GM12878 (cell line): ENCODE data around the gene ISLR.

ENCODE experiments used
- EGR1 ChIP-seq, 2 experiments: IDR thresholded peaks; 1 replicate in 1 of 2; 2 replicates in 1 of 2; pipeline ENCODE4 v1.6.1; 2011 to 2012; ENCODE audit warnings: low read depth in 2 of 2, low read length in 2 of 2, borderline replicate concordance in 1 of 2, mild to moderate bottlenecking in 1 of 2, moderate library complexity in 1 of 2
- EZH2 ChIP-seq: IDR thresholded peaks from 2 replicates; pipeline ENCODE4 v1.6.1; 2012; ENCODE audit warnings: low read depth, mild to moderate bottlenecking, control low read depth, inconsistent platforms, low read length, borderline replicate concordance; ENCODE audit not compliant: control insufficient read depth
- HDAC2 ChIP-seq: fragments of 200-600 bp; sonication (generic); IDR thresholded peaks from 2 replicates; pipeline ENCODE4 v1.6.1; 2017
- RFX5 ChIP-seq: IDR thresholded peaks from 2 replicates; pipeline ENCODE4 v1.6.1; 2011; ENCODE audit warnings: low read depth, low read length, improper control_type of control experiment
- SMC3 ChIP-seq: IDR thresholded peaks from 2 replicates; pipeline ENCODE4 v1.6.1; 2011; ENCODE audit warnings: low read length, improper control_type of control experiment, borderline replicate concordance
- TAF1 ChIP-seq: IDR thresholded peaks from 2 replicates; pipeline ENCODE4 v1.6.1; 2011; ENCODE audit warnings: mild to moderate bottlenecking, low read depth, low read length, borderline replicate concordance
- TCF12 ChIP-seq: IDR thresholded peaks from 2 replicates; pipeline ENCODE4 v1.6.1; 2011; ENCODE audit warnings: low read depth, mild to moderate bottlenecking, low read length
- TF ChIP-seq, protein P1 (sequence below), 3 experiments: IDR thresholded peaks in 2 of 3; conservative IDR thresholded peaks in 1 of 3; 2 replicates each; pipeline ENCODE4 v1.5.1; 2011; ENCODE audit warnings: low read depth in 3 of 3, low read length in 3 of 3, mild to moderate bottlenecking in 3 of 3, control low read depth in 2 of 3, moderate library complexity in 2 of 3, inconsistent platforms in 1 of 3, mixed read lengths in 1 of 3; ENCODE audit not compliant: control insufficient read depth in 2 of 3, insufficient read depth in 1 of 3; ENCODE audit errors: extremely low read depth in 1 of 3
- TF ChIP-seq, protein P2 (sequence below): fragments of 450-650 bp; conservative IDR thresholded peaks from 2 replicates; pipeline ENCODE4 v1.6.1; 2017; ENCODE audit warnings: mild to moderate bottlenecking, moderate library complexity
- TF ChIP-seq, protein P3 (sequence below): IDR thresholded peaks from 2 replicates; pipeline ENCODE4 v1.6.1; 2012; ENCODE audit warnings: mild to moderate bottlenecking, low read depth, low read length

DNA sequence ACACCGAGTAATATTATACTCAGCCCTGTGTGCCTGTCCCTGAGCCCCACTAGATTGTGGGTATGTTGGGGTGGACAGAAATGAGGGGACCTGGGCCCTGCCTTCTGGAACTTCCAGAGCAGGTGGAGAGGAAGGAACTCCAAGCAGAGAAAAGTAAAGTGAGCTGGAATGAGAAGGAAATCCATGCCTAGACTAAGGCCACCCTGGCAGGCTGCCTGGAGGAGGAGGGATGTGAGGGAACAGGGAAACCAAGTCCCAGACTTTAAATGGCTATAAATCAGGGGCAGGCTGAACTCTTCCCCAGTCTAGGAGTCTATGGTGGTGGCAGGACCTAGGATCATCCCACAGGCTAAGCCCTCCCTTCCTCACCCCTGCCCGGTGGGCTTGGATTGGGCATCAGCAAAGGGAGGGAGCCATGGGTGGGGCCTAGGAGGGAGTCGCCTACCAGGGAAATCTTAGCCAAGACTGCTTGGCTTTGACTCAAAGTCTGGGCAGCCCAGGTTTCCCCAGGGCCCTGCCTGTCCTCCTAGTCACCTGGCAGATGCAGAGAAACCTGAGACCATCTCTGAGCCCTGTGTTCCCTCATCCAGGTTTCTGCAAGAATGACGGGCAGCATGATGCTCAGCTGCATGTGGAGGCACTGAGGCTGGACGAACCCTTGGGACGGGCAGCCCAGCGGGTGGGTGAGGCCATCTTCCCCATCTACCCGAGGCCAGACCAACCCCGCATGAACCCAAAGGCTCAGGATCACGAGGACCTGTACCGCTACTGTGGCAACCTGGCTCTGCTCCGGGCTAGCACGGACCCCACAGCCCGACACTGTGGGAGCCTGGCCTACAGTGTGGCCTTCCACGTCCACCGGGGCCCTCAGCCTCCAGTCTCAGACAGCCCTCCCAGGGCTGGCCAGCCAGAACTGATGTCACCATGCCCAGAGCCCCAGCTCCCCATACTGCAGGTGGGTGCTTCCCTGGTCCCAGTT is 44.7 kb downstream of the ISLR start:
- TF ChIP-seq, protein P1, sequence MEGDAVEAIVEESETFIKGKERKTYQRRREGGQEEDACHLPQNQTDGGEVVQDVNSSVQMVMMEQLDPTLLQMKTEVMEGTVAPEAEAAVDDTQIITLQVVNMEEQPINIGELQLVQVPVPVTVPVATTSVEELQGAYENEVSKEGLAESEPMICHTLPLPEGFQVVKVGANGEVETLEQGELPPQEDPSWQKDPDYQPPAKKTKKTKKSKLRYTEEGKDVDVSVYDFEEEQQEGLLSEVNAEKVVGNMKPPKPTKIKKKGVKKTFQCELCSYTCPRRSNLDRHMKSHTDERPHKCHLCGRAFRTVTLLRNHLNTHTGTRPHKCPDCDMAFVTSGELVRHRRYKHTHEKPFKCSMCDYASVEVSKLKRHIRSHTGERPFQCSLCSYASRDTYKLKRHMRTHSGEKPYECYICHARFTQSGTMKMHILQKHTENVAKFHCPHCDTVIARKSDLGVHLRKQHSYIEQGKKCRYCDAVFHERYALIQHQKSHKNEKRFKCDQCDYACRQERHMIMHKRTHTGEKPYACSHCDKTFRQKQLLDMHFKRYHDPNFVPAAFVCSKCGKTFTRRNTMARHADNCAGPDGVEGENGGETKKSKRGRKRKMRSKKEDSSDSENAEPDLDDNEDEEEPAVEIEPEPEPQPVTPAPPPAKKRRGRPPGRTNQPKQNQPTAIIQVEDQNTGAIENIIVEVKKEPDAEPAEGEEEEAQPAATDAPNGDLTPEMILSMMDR (IDR thresholded peaks at IDR 0.05 in 2 of 3, conservative IDR thresholded peaks at IDR 0.05 in 1 of 3; ENCODE audit: control insufficient read depth in 2 of 3, extremely low read depth in 1 of 3, insufficient read depth in 1 of 3, low read depth in 3 of 3, low read length in 3 of 3), result no peak
- TF ChIP-seq HDAC2 (no peak), RFX5 (no peak), TAF1 (no peak), EZH2 (no peak), TCF12 (no peak), SMC3 (no peak), EGR1 (IDR thresholded peaks at IDR 0.05; ENCODE audit: borderline replicate concordance in 1 of 2, low read depth in 2 of 2, low read length in 2 of 2) (no peak)
- TF ChIP-seq, protein P2, sequence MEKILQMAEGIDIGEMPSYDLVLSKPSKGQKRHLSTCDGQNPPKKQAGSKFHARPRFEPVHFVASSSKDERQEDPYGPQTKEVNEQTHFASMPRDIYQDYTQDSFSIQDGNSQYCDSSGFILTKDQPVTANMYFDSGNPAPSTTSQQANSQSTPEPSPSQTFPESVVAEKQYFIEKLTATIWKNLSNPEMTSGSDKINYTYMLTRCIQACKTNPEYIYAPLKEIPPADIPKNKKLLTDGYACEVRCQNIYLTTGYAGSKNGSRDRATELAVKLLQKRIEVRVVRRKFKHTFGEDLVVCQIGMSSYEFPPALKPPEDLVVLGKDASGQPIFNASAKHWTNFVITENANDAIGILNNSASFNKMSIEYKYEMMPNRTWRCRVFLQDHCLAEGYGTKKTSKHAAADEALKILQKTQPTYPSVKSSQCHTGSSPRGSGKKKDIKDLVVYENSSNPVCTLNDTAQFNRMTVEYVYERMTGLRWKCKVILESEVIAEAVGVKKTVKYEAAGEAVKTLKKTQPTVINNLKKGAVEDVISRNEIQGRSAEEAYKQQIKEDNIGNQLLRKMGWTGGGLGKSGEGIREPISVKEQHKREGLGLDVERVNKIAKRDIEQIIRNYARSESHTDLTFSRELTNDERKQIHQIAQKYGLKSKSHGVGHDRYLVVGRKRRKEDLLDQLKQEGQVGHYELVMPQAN, result no peak
- TF ChIP-seq, protein P3, sequence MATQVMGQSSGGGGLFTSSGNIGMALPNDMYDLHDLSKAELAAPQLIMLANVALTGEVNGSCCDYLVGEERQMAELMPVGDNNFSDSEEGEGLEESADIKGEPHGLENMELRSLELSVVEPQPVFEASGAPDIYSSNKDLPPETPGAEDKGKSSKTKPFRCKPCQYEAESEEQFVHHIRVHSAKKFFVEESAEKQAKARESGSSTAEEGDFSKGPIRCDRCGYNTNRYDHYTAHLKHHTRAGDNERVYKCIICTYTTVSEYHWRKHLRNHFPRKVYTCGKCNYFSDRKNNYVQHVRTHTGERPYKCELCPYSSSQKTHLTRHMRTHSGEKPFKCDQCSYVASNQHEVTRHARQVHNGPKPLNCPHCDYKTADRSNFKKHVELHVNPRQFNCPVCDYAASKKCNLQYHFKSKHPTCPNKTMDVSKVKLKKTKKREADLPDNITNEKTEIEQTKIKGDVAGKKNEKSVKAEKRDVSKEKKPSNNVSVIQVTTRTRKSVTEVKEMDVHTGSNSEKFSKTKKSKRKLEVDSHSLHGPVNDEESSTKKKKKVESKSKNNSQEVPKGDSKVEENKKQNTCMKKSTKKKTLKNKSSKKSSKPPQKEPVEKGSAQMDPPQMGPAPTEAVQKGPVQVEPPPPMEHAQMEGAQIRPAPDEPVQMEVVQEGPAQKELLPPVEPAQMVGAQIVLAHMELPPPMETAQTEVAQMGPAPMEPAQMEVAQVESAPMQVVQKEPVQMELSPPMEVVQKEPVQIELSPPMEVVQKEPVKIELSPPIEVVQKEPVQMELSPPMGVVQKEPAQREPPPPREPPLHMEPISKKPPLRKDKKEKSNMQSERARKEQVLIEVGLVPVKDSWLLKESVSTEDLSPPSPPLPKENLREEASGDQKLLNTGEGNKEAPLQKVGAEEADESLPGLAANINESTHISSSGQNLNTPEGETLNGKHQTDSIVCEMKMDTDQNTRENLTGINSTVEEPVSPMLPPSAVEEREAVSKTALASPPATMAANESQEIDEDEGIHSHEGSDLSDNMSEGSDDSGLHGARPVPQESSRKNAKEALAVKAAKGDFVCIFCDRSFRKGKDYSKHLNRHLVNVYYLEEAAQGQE, result no peak
